Psoas muscle (tissue), 8 donors: ENCODE measurements around the gene ST3GAL2. TPM values are rescaled to one million over a fixed set of nuclear protein-coding genes. Genes with fewer than 3 reads are reported as not detected.
"Not testable (repeated sequence)": the region's sequence is repeated elsewhere in the genome, so short reads cannot be mapped to it uniquely, and the experiment has no call there.

Experiments used
- ATAC-seq, 4 donors: fragments of 200-7000 bp; cut with Tn5 transposase; one replicate each; pipeline ENCODE4 v1.9.1; 2020; ENCODE audit warnings: moderate library complexity in 3 of 4, mild to moderate bottlenecking in 2 of 4
- DNase-seq, 2 donors: peaks; one replicate each; pipeline ENCODE4 v3.0.0-alpha.2; 2020
- H3K27ac ChIP-seq: fragments of 200-600 bp; one replicate; pipeline ENCODE4 v1.8.0; 2022
- H3K27me3 ChIP-seq, 3 donors: fragments of 200-600 bp in 1 of 3; one replicate each; pipeline versions ENCODE4 v1.6.1 to v1.8.0; 2013 to 2022; ENCODE audit warnings: low read length in 2 of 3, mild to moderate bottlenecking in 2 of 3, moderate library complexity in 1 of 3; ENCODE audit not compliant: insufficient read depth in 3 of 3
- H3K36me3 ChIP-seq, 2 donors: fragments of 200-600 bp in 1 of 2; one replicate each; pipeline versions ENCODE4 v1.6.1 to v1.8.0; 2013 to 2022; ENCODE audit warnings: low read depth in 1 of 2, mild to moderate bottlenecking in 1 of 2, moderate library complexity in 1 of 2; ENCODE audit not compliant: insufficient read depth in 1 of 2
- H3K4me1 ChIP-seq: fragments of 200-600 bp; one replicate; pipeline ENCODE4 v1.8.0; 2022
- H3K4me3 ChIP-seq: fragments of 200-600 bp; one replicate; pipeline ENCODE4 v1.8.0; 2022; ENCODE audit warnings: mild to moderate bottlenecking
- H3K9me3 ChIP-seq: fragments of 200-600 bp; one replicate; pipeline ENCODE4 v1.8.0; 2022
- WGBS, 3 donors: extraction: QIAGEN DNeasy Blood & Tissue Kit; methylation state at CpG; one replicate each; pipeline versions ENCODE4 v1.1.6 to v1.1.7; 2013; 5-methylcytosine and 5-hydroxymethylcytosine counted together
- intact Hi-C, 2 donors: fragments of 100-400 bp; cut with DNase I; formaldehyde crosslinking; loops; one replicate each; pipeline versions ENCODE4 v1.11.0 to v1.14.2; 2022
- polyA plus RNA-seq, 3 donors: library from polyadenylated mRNA; stranded (reverse); fragments of 200-250 nt; gene quantifications; one replicate each; pipeline ENCODE4 v1.2.3, GENCODE V29; 2013
- total RNA-seq, 4 donors: library from RNA; stranded (reverse); fragmentation: NEBNext Ultra II Directional in 2 of 4; extraction: Animal tissue kit (Norgen Biotek cat#: 25700) in 2 of 4; gene quantifications; one replicate each; pipeline versions ENCODE4 v1.2.1 to v1.2.4, GENCODE V29; 2021 to 2023
- TF ChIP-seq, protein P1 (sequence below): fragments of 200-600 bp; IDR thresholded peaks from one replicate; pipeline ENCODE4 v1.8.0; 2022; ENCODE audit warnings: antibody characterized with exemption
- donor health status: healthy with polysubstance abuse.
- donor health status: DM: no; HTN: no; CAD: no; lungs with moderate emphysema.
- donor health status: Bipolar disorder and iron deficiency.
- donor health status: healthy.
- donor health status: DM: yes; HTN: yes; CAD: no.
- donor health status: DM: no; HTN: no; CAD: no.
- donor health status: DM: no; HTN: no; CAD: no.
- donor health status: DM: yes; HTN: yes; CAD: no.

The ST3GAL2 gene
- total and polyA plus RNA-seq, 7 donors: 7.0 to 33.0 (median 19.8) TPM

DNA sequence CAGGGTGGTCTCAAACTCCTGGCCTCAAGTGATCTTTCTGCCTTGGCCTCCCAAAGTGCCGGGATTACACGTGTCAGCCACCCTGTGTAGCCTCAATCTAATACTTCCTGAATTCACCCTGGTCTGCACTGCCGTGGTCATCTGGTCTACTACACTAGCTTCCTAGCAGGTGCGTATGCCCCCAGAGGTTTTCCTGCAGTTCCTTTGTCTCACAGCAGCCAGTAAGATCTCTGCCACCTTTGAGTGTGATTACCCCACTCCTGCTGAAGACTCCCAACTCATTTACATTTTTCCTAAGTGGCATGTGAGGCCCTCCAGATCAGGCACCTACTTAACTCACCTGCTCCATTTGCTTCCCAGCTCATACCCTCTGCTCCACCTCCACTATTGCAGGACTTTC is 97.3 kb downstream of the ST3GAL2 start:
- intact Hi-C loops: loop anchor here in 1 of 2 donors (5.0 kb wide), 1 partner anchor 39 kb away; no protein-coding TSS in a partner anchor
- Histone ChIP-seq H3K4me3 (no peak overlapping the region), H3K4me1 (peaks cover 3% of the 10 kb centered on the region), H3K36me3 (peaks cover 0 to 7% of the 10 kb centered on the region in 2 donors), H3K27ac (no peak overlapping the region), H3K27me3 (no peaks in the 10 kb centered on the region), H3K9me3 (no peaks in the 10 kb centered on the region)
- WGBS, 3 donors: 73 to 81% (median 79%) methylated on average over 4 of the region's 4 CpGs
- TF ChIP-seq, protein P1, sequence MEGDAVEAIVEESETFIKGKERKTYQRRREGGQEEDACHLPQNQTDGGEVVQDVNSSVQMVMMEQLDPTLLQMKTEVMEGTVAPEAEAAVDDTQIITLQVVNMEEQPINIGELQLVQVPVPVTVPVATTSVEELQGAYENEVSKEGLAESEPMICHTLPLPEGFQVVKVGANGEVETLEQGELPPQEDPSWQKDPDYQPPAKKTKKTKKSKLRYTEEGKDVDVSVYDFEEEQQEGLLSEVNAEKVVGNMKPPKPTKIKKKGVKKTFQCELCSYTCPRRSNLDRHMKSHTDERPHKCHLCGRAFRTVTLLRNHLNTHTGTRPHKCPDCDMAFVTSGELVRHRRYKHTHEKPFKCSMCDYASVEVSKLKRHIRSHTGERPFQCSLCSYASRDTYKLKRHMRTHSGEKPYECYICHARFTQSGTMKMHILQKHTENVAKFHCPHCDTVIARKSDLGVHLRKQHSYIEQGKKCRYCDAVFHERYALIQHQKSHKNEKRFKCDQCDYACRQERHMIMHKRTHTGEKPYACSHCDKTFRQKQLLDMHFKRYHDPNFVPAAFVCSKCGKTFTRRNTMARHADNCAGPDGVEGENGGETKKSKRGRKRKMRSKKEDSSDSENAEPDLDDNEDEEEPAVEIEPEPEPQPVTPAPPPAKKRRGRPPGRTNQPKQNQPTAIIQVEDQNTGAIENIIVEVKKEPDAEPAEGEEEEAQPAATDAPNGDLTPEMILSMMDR: no peak
- no peak for DNase-seq
- no peak for ATAC-seq

DNA sequence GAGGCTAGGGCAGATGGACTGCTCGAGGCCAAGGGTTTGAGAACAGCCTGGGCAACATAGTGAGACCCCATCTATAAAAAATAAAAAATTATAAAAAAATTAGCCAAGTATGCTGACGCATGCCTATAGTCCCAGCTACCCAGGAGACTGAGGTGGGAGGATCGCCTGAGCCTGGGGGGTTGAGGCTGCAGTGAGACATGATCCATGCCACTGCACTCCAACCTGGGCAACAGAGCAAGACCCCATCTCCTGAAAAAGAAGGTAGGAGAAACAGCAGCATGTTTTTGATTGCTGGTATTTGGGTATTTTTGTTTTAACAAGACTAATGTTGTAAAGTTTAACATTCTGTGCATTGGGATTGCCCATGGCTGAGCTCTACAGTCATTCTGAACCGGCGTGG is 101.1 kb downstream of the ST3GAL2 start:
- Histone ChIP-seq H3K27me3 (no peaks in the 10 kb centered on the region), H3K36me3 (peaks cover 5 to 41% of the 10 kb centered on the region in 2 donors), H3K4me1 (no peaks in the 10 kb centered on the region), H3K27ac (no peak overlapping the region), H3K9me3 (no peaks in the 10 kb centered on the region), H3K4me3 (no peak overlapping the region)
- TF ChIP-seq, protein P1: no peak
- no peak for DNase-seq
- ATAC-seq: no peak
- 96 to 98% (median 97%) methylated on average over 5 of the region's 5 CpGs for WGBS, 3 donors
- intact Hi-C loops: no loop called here

DNA sequence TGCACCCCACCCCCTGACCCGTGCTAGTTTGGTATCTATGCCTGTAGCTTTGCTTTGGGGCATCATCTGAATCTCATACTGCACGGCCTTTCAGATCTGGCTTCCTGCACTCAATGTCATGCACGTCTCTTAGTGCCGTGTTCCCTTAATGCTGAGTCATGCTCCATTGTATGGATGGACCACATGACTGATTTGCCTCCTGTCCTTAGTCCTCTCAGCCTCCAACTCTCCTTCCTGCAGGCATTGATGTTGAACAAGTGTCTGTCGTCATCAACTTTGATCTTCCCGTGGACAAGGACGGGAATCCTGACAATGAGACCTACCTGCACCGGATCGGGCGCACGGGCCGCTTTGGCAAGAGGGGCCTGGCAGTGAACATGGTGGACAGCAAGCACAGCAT is 106.2 kb downstream of the ST3GAL2 start:
- intact Hi-C loops: loop anchor here in 1 of 2 donors (5.0 kb wide), 1 partner anchor 320 kb away; no protein-coding TSS in a partner anchor
- not testable (repeated sequence) for H3K4me1 ChIP-seq, H3K27me3 ChIP-seq, H3K9me3 ChIP-seq, H3K4me3 ChIP-seq, H3K27ac ChIP-seq
- H3K36me3 ChIP-seq: peaks cover 5 to 90% of the 10 kb centered on the region in 2 donors
- 71 to 83% (median 77%) methylated on average over 5 to 6 of the region's 12 CpGs for WGBS, 3 donors
- DNase-seq: peak in 1 of 2 donors; percentile 38
- ATAC-seq: peak in 1 of 4 donors; percentile 31

DNA sequence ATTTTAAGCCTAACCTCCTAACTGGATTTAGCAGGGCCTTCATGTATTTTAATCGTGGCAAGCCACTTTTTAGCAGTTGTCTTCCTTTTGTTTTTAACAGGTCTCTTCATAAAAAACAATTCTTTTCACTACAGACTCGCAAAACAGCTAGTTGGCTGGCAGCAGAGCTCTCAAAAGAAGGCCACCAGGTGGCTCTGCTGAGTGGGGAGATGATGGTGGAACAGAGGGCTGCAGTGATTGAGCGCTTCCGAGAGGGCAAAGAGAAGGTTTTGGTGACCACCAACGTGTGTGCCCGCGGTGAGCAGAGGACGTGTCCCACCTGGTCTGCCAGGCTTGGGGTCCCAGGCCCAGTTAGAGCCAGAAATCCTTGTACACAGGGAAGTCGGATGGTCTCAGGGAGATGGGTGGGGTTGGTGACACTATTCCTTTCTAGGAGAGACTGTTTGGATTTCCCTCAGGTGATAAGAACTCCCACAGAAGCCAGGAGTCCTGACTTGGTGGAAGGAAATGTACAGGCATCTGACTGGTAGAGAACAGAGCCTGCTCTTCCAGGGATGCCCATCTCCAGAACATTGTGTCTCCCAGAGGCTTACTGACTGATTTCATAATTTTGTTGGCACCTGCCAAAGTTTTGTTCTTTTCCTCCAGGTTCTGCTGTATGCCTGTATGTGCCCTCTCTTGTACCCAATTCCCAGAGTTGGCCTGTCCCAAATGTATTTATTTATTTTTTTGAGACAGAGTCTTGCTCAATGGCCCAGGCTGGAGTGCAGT is 107.1 kb downstream of the ST3GAL2 start:
- Histone ChIP-seq H3K4me1 (no peaks in the 10 kb centered on the region), H3K27me3 (no peaks in the 10 kb centered on the region), H3K9me3 (no peaks in the 10 kb centered on the region), H3K4me3 (no peak overlapping the region), H3K27ac (peak overlapping the region; percentile 16), H3K36me3 (peaks cover 5 to 95% of the 10 kb centered on the region in 2 donors)
- ATAC-seq (peak; percentile 78 to 91 (median 87)), DNase-seq (peak in 1 of 2 donors; percentile 60)
- TF ChIP-seq, protein P1: peak; percentile 57
- WGBS, 3 donors: 47 to 63% (median 58%) methylated on average over 9 of the region's 9 CpGs
- intact Hi-C loops: loop anchor here in 1 of 2 donors (5.0 kb wide), 1 partner anchor 321 kb away; no protein-coding TSS in a partner anchor

DNA sequence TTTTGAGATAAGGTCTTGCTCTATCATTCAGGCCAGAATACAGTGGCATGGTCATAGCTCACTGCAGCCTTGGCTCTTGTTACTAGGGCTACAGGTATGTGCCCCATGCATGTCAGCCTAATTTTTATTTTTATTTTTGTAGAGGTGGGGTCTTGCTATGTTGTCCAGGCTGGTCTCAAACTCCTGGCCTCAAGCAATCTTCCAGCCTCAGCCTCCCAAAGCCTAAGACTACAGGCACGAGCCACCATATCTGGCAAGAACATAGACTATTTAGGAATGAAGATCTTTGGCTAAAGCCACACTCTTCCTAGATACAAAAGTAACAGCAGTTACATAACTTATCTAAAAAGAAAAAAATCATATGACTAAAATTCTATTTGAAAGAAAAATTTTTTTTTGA is 107.8 kb downstream of the ST3GAL2 start:
- whole genome bisulfite sequencing, 3 donors: 68 to 97% (median 76%) methylated on average over 1 of the region's 1 CpG
- H3K36me3 ChIP-seq: peaks cover 5 to 95% of the 10 kb centered on the region in 2 donors
- no peak overlapping the region for H3K4me3 ChIP-seq
- H3K27ac ChIP-seq: no peak overlapping the region
- DNase-seq: no peak
- H3K27me3 ChIP-seq: no peaks in the 10 kb centered on the region
- no peak for ATAC-seq
- H3K4me1 ChIP-seq: no peaks in the 10 kb centered on the region
- TF ChIP-seq, protein P1: no peak
- H3K9me3 ChIP-seq: no peaks in the 10 kb centered on the region
- intact Hi-C loops: loop anchor here in 1 of 2 donors (5.0 kb wide), 1 partner anchor 321 kb away; no protein-coding TSS in a partner anchor
